Measurements from ENCODE around the gene SPTBN5. TPM values are rescaled to one million over a fixed set of nuclear protein-coding genes. Genes with fewer than 3 reads are reported as not detected.
A peak's percentile ranks its signal among the peaks of the same experiment; 100 is the strongest.

The SPTBN5 gene
- total and polyA plus RNA-seq, 12 donors: under 0.01 to 6.8 (median 0.55) TPM

- no peaks in the 10 kb centered on the region for H3K9me3 ChIP-seq (replicated peaks in 1 of 3)
- H3K4me3 ChIP-seq: peak overlapping the region in 1 of 4 donors; percentile 32
- intact Hi-C loops (cut with DNase I): loop anchor here in 1 of 2 donors (5.0 kb wide), 1 partner anchor 63 kb away; no protein-coding TSS in a partner anchor
- H3K27ac ChIP-seq: peak overlapping the region in 3 of 5 donors; percentile 50 to 78 (median 52)
- peak; percentile 84 to 94 (median 89) for DNase-seq
- H3K27me3 ChIP-seq: no peaks in the 10 kb centered on the region
- TF ChIP-seq POLR2A (IDR thresholded peaks at IDR 0.05) (no peak), CTCF (IDR thresholded peaks at IDR 0.05) (peak in 1 of 6 experiments; percentile 12)
- WGBS, 4 donors: 7 to 23% (median 11%) methylated on average over 9 to 24 of the region's 24 CpGs
- H3K4me1 ChIP-seq (replicated peaks in 1 of 2): peaks cover 12 to 18% of the 10 kb centered on the region in 2 donors
- H3K36me3 ChIP-seq (replicated peaks in 1 of 2): no peaks in the 10 kb centered on the region
These were observed 1.1 kb upstream of the SPTBN5 start for GRCh38 chr15:41894791-41895463.

- intact Hi-C loops (cut with DNase I): loop anchor here in 1 of 2 donors (5.0 kb wide), 1 partner anchor 62 kb away; no protein-coding TSS in a partner anchor
- H3K4me1 ChIP-seq (replicated peaks in 1 of 2): peaks cover 12 to 18% of the 10 kb centered on the region in 2 donors
- 61 to 70% (median 66%) methylated on average over 11 to 17 of the region's 17 CpGs for WGBS, 4 donors
- H3K9me3 ChIP-seq (replicated peaks in 1 of 3): no peaks in the 10 kb centered on the region
- H3K4me3 ChIP-seq: peak overlapping the region in 1 of 4 donors; percentile 32
- H3K27me3 ChIP-seq: no peaks in the 10 kb centered on the region
- peak overlapping the region in 3 of 5 donors; percentile 50 to 78 (median 52) for H3K27ac ChIP-seq
- TF ChIP-seq POLR2A (IDR thresholded peaks at IDR 0.05) (no peak), CTCF (IDR thresholded peaks at IDR 0.05) (no peak)
- H3K36me3 ChIP-seq (replicated peaks in 1 of 2): no peaks in the 10 kb centered on the region
- no peak for DNase-seq
These were observed 468 bp upstream of the SPTBN5 start for GRCh38 chr15:41894251-41894790.

GRCh38 chr15:41892621-41893421 is 1.0 kb downstream of the SPTBN5 start:
- 78 to 93% (median 81%) methylated on average over 8 to 22 of the region's 22 CpGs for WGBS, 4 donors
- Histone ChIP-seq H3K4me3 (no peak overlapping the region), H3K27ac (no peak overlapping the region), H3K9me3 (replicated peaks in 1 of 3) (no peaks in the 10 kb centered on the region), H3K4me1 (replicated peaks in 1 of 2) (peaks cover 12 to 18% of the 10 kb centered on the region in 2 donors), H3K36me3 (replicated peaks in 1 of 2) (no peaks in the 10 kb centered on the region), H3K27me3 (no peaks in the 10 kb centered on the region)
- intact Hi-C loops (cut with DNase I): loop anchor here in 1 of 2 donors (5.0 kb wide), 1 partner anchor 61 kb away; no protein-coding TSS in a partner anchor
- peak; percentile 80 to 93 (median 91) for DNase-seq
- TF ChIP-seq CTCF (IDR thresholded peaks at IDR 0.05): no peak
- TF ChIP-seq POLR2A (IDR thresholded peaks at IDR 0.05): no peak

- 20 to 84% (median 81%) methylated on average over 1 to 3 of the region's 3 CpGs for WGBS, 4 donors
- peaks cover 12 to 18% of the 10 kb centered on the region in 2 donors for H3K4me1 ChIP-seq (replicated peaks in 1 of 2)
- TF ChIP-seq POLR2A (IDR thresholded peaks at IDR 0.05) (no peak), CTCF (IDR thresholded peaks at IDR 0.05) (no peak)
- intact Hi-C loops (cut with DNase I): loop anchor here in 1 of 2 donors (5.0 kb wide), 1 partner anchor 60 kb away; no protein-coding TSS in a partner anchor
- H3K9me3 ChIP-seq (replicated peaks in 1 of 3): no peaks in the 10 kb centered on the region
- H3K4me3 ChIP-seq: no peak overlapping the region
- H3K27ac ChIP-seq: no peak overlapping the region
- DNase-seq: no peak
- H3K36me3 ChIP-seq (replicated peaks in 1 of 2): no peaks in the 10 kb centered on the region
- no peaks in the 10 kb centered on the region for H3K27me3 ChIP-seq
These were observed 1.9 kb downstream of the SPTBN5 start for GRCh38 chr15:41891946-41892345.
